HG03520 (cell line): Measurements from ENCODE around the gene LAMC1.
"Not testable (repeated sequence)": the region's sequence is repeated elsewhere in the genome, so short reads cannot be mapped to it uniquely, and the experiment has no call there.

Experiments used
- ATAC-seq: cut with Tn5 transposase; IDR thresholded peaks from one replicate; pipeline ENCODE4 v1.9.1; 2021; ENCODE audit warnings: mild to moderate bottlenecking, moderate library complexity; ENCODE audit not compliant: unreplicated experiment

LAMC1 gene

DNA sequence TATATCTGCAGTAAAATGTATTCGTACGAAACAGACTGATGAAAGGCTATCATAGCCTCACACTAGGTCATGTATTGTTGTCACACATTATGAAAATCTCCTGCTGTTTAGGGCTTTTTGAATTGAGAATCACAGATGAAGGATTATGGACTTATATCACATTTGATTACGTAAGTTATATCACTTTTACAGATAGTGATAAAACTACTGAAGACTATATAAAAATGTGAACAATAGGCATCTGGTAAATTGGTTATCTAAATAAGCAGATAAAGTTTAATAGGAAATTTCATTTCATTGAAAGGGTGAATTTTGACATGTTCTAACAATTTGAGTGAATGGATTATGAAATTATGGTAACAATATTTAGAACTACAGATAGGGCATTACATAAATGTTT, 20.0 kb downstream of the LAMC1 start:
- ATAC-seq: no peak

DNA sequence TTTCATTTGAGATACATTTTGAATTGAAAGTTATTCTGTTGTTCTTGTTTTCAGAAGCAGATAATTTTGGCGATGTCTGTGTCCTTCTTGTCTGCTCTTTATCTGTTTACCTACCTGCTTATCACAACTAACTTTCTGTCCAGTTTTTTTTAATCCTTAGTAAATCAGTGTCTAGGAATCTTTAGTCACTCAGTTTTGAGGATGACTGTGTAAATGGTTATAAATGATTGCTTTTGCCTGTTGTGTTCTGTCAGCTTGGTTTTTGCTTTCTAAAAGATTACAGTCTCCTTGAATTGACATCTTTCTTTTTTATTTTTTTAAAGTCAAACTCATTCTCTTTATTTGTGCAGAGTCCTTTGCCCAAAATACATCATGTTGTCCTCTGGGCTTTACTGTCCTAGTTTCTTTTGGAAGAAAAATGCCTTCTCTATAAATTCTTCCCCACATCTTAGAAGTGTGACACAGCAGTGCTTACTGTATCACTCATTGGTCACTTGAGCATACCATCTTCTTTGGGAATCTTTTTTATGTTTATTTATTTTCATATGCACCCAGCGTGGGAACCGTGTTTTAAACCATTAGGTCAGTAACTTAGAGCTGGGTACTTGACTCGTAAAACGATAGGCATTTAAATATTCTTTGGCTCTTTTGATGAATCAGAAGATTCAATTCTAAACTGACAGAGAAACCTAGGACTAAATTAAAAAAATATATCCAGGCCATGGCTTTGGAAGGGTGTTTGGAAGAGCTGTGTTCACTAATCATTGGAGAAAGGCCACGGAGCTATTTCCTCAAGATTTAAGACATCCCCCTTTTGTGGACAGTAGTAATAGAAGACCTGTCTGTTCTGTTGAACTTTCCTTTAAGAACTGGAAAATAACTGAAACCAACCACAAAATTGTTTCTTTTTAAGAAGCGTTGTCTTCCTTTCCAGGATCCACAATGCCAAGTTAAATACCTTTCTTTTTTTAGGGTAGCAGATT, 20.9 kb downstream of the LAMC1 start:
- ATAC-seq: no peak

DNA sequence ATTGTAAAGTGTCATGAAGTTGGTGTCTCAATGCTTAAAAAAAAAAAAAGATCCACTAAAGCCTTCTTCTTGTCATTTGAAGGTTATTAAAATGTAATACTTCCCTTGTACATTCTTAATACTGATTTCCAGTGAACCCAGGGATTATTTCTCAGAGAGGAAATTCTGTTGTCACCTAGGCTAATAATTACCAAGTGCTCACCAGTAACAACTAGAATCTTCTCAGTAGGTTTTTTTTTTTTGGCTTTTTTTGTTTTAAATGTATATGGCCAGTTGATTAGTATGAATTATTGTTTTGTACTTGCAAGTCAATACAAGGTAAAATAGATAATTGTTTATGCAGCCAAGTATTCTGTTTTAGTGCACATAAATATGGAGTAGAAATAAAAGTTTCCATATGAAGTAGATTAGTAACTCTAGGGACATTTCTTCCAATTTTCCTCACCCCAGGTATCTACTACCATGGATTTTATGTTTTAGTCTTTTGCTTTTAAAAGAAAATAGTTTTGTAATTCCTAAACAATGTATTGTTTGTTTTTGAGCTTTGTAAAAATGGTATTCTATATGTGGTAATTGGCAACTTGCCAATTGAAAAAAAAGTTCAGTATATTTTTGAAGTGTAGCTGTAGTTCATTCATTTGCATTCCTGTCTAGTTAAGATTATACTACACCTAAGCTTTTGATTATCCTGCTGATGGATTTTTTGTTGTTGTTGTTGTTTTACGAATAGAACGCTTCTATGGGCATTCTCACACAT, 21.9 kb downstream of the LAMC1 start:
- no peak for ATAC-seq

DNA sequence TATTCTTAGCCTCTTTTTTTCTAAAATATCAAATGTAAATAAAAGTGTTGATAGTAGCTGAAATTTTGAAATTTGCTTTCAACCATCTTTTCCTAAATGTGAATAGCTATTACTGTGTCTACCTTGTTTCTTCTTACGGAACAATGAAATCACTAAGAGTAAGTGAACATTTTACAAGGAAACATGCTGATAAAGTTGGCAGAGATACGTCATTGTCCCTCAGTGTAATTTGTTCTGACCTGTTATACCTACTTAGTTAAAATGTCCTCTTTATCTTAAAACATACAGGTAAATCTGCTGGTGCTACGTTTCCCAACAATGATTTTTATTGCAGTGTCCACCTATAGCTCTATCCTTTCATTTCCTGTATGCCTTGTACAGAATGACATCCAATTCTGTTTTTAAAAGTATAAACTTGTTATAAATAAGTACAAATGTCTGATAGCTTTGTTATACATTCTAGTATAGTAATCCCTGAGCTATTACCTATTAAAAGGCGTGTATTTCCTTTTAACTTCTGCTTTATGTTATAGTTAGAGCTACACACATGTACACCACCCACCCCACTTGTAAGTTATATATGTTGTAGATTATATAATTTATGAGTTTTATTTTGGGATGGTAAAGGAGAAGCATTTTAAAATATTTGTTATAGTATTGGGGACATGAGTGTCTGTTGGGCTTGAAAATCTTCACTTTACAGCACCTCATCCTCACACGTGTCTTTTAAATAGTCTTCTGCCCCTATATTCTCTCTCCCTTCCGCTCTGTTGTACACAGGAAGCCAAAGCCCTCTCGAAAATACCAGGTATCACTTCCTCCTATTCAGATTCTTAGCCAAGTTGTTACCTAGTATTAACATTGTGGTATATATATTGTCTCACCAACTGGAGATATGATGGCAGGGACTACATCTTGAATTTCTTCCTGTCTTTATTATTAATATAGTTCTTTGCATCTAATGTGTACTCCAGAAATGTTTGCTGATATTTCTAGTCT, 25.2 kb downstream of the LAMC1 start:
- peak; percentile 99 for ATAC-seq

DNA sequence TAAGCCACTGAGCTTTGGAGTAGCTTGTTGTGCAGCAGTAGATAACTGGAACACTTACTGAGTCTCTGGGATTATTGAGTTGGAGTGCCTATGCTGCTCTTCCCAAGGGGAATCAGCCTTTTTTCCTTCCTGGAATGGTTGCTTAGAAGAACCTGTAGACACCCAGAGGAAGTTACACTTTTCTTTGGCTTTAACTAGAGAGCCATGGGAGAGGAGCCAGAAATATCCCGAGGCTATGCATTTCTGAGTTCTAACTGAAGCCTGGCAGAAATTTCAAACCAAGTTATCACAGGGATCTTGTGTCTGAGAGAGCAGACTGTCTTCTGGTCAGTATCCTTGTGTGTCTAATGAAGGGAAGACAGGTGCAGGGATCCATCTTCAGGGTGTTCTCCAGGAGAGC, 28.3 kb downstream of the LAMC1 start:
- ATAC-seq: no peak

DNA sequence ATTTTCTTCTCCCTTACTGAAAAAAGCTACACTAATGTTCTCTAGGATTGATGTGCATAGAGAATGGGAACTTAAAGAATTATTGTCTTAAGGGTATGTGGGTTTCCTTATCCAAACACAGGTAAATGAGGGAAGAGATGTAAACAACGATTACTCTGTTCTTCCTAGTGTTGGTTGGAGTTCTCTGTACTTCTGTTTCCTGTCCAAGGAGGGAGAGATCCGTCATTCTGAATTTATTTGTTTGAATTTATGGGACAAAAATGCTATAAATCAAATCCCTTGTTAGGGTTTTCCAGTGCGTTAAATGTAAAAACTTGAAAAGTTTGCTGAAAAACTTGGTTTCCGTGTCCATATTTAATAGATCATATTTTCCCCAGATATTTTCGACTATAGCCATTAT, 29.6 kb downstream of the LAMC1 start:
- ATAC-seq: no peak

DNA sequence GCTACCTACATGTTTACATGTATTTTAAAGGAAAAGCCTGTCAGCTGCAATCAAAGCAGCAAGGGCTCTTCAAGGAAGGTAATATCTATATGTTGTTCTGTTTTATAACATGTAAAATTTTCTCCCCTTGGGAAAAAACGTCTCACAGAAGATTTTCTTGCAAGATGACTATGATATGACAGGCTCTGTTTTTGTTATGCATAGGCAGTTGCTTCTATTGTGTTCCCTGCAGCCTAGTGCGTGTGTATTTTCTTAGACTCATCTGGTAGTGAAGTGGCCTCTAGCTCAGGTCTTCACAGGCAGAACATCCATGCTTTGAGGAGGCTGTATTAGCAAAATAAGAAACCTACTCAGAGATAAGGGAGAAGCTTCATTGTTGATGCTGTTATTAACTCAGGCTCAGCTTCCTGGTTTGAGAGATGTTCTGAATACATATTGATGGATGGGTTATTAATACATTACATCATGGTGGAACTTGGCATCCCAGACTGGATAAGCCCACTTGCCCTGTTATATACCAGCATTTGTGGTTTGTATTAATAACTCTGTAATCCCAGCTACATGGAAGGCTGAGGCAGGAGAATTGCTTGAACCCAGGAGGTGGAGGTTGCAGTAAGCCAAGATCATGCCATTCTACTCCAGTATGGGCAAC, 35.8 kb downstream of the LAMC1 start:
- ATAC-seq: no peak

DNA sequence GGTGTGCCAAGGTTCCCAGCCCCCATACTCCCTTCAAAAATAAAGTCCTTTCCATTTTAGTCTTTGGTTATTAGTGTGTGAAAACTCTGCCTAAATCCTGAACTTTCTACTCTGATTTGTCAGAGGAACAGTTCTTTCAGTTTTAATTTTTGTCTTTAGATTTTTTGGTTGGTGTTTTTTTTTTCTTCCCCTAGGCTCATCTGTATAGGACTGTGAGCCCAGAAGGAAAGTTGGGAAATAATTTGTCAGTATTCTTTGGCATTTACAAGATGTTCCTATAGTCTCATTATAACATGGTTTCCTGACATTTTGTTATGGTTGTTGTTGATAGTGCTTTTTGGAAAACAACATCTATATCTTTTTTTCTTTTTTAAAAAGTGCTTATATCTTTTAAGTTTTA, 38.0 kb downstream of the LAMC1 start:
- no peak for ATAC-seq

DNA sequence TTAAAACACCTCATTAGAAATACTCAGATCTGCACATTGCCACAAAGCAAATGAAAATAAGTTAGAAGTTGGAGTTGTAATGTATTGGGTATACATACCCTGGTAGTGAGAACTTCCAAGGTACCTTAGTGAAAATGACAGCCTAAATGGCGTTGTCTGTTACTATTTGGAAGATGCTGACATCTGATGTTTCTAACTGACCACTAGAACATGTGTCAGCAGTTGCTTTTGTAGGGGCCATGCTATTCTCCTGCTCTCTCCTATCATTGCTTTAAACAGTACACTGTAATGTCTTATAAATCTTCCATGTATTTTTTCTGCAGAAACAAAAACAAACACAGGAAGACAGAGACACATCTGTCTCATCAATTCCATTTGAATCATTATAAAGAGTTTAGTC, 40.1 kb downstream of the LAMC1 start:
- no peak for ATAC-seq

DNA sequence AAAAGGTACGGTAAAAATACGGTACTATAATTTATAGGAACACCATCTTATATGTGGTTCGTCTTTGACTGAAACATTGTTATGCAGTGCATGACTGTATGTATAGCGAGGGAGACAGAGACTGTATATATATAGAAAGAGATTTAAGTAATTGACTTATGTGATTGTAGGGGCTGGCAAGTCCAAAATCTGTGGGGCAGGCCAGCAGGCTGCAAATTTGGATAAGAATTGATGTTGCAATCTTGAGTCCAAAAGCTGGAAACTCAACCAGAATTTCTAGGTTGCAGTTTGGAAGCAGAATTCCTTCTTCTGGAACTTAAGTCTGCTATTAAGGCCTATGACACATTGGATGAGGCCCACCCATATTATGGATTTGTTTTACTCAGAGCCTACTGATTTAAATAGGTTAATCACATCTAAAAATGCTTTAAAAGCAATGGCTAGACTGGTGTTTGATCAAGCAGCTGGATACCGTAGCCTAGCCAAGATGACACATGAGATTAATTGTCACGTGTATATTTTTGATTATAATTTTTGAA, 42.0 kb downstream of the LAMC1 start:
- no peak for ATAC-seq

DNA sequence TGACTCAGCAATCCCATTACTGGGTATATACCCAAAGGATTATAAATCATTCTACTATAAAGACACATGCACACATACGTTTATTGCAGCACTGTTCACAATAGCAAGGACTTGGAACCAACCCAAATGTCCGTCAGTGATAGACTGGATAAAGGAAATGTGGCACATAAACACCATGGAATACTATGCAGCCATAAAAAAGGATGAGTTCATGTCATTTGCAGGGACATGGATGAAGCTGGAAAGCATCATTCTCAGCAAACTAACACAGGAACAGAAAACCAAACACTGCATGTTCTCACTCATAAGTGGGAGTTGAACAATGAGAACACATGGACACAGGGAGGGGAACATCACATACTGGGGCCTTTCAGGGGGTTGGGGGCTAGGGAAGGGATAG, 43.2 kb downstream of the LAMC1 start:
- not testable (repeated sequence) for ATAC-seq

DNA sequence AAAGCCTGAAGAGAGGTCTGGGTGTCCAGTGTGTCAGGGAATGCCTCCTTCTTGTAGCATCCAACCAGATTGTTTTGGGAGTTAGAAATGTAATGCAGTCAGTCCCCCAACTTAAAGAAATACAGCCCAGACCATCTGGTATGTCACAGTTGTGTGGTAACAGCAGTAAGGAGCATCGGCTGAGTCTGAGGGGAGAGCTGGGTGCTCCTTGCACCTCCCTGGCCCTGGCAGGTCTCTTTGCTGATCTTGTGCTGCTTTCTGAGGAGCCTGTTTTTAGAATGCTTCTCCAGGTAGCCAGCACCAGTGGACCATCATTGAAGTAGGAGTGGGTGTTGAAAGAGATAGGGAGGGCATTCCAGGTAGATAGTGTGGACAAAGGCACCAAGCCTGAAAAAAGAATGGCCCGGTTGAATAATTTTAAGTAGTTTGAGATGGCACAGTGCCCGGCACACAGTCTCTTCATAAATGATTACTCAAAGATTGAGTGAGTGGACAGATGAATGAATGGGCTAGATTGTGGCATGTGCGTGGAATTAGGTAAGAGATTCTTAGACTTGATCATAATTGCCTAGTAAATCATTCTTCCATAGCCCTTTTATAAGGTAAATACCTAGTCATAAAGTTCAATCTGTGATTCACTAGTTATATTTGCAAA, 46.5 kb downstream of the LAMC1 start:
- ATAC-seq: no peak

DNA sequence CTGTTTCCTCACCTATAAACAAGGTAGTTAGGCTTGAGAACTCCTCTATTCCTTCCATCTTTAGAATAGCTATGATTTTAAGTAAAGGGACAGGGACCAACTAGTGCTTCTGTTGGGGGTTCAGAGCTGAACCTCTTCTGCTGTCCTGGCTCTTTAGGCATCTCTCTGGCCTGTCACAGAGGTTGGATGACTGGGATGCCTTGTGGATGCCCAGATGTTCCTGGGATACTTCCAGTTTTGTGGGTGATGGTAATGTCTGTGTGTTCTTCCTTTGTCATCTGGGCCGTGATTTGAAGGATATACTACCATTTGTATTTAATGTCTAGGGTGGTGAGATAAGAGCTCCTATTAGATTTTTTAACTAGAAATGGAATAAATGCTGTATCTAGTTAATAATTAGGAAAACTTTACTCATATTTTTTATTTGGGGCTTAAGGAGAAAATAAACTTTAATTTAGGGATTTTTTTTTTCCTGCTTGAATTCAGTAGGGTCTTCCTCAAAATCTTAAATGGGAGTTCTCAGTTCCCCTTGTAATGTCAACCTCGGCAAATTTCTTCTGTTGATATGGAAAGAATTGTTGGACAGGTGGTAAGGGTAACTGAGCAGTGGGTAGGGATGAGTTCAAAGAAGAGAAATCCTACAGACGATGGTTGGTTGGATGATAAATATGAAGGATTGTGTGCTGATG, 47.2 kb downstream of the LAMC1 start:
- ATAC-seq: no peak

DNA sequence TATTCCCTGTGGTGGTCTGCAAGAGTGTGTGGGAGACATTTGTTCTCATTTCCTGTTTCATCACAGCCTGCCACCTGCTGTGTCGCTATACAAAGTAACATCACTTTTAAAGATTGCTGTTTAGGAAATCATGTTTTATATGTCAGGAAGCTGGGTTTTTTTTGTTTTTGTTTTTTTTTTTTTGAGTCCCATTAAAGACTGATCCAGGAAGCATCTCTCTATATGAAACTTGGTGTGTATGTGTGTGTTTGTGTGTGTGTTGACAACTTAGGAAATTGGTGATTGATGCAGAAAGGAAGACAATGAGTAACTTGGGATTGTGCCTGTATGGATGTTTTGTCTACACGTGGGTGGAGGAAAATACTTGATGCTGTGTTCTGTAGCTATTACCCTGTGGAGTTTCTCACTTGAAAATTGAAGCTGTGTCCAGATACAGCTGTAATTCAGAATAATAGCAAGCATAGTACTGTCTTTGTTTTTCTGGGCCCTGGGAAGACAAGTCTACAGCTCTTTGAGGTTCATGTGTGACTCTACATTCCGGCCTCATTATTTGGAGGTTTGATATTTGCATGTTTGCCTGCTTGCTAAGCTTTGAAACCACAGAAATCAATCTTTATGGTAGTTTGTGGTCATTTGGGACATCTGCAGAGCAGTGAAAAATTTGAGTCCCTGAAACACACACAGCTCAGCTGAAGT, 47.9 kb downstream of the LAMC1 start:
- peak; percentile 88 for ATAC-seq

DNA sequence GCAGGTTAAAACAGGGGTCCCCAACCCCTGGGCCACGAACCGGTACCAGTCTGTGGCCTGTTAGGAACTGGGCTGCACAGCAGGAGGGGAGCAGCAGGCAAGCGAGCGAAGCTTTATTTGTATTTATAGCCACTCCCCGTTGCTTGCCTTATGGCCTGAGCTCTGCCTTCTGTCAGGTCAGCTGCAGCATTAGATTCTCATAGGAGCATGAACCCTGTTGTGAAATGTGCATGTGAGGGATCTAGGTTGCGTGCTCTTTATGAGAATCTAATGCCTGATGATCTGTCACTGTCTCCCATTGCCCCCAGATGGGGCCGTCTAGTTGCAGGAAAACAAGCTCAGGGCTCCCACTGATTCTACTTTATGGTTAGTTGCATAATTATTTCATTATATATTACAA, 49.4 kb downstream of the LAMC1 start:
- ATAC-seq: not testable (repeated sequence)

DNA sequence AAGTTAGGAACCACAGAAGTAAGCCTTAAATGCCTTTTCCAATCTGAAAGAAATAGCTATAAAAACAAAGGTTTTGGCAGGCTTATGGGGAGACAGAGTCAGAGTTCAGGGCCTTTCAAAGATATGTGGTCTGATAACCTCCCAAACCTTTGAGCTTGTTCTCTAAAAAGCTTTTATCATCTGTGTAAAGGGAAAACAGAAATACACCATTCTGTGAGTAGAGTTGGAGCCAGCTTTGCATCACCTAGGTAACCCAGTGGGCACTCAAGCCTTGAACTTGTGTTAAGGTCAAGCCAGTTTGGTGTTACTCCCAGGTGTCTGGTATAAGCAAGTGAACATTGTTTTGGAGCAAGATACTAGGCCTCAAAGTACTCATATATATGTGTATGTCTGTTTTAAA, 50.1 kb downstream of the LAMC1 start:
- ATAC-seq: no peak

DNA sequence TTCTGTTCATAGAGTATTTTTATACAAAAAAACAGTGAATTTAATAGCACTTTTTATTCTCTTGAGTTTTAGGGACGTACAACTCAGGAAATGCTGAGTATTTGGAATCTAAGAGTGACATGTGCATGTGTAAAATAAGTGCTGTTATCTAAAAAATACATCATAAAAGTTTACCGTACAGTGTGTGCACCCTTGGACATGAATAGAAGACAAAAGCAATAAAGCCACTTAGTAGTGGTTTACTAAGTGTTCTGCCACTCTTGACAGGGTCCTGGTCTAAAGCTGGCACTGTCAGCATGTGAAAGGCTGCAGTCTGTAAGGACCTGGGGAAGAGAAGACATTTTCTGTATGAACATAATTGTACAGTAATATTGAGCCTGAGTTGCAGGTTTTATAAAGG, 51.0 kb downstream of the LAMC1 start:
- ATAC-seq: no peak

DNA sequence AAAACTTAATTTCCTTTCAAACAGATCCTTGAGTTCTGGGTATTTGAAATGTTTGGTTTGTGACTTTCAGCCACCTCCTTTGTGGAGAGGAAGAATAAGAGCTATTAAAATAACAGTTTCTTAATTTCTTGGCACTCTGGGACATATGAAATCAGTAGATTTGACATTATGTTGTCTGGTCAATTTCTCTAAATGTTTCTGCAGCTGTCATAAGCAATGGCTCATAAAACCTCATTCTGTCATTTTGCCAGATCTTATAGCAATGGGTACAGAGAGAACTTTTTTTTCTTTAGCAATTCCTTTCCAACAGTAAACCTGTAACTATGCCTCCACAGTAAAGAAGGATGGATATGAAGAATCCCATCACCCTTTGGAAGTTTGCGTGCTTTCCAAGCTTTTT, 52.6 kb downstream of the LAMC1 start:
- ATAC-seq: no peak
